MV-4-11 (cell line): ENCODE results near the gene ZSWIM3.

ENCODE experiments used
- DNase-seq: peaks from one replicate; lab custom pipeline; 2025; lab: John Stamatoyannopoulos, UW

The ZSWIM3 gene

GRCh38 chr20:45909336-45909808, 52.0 kb downstream of the ZSWIM3 start:
- no peak for DNase-seq

GRCh38 chr20:45909817-45910669, 52.6 kb downstream of the ZSWIM3 start:
- DNase-seq: no peak

GRCh38 chr20:45910670-45911485, 53.5 kb downstream of the ZSWIM3 start:
- peak; percentile 100 for DNase-seq

- DNase-seq: no peak
Measured at GRCh38 chr20:45911486-45912343, 54.3 kb downstream of the ZSWIM3 start, which contains the start of gene PLTP. Gene PLTP (minus strand): TSS chr20:45912155. CDS start chr20:45911452, 703 bp downstream.

GRCh38 chr20:45912344-45912682, 54.9 kb downstream of the ZSWIM3 start:
- DNase-seq: no peak

GRCh38 chr20:45913116-45913515, 55.7 kb downstream of the ZSWIM3 start:
- peak; percentile 58 for DNase-seq

GRCh38 chr20:45917790-45918141, 60.4 kb downstream of the ZSWIM3 start:
- no peak for DNase-seq

- peak; percentile 81 for DNase-seq
Measured at GRCh38 chr20:45918182-45918737, 60.8 kb downstream of the ZSWIM3 start.

GRCh38 chr20:45918779-45919537, 61.5 kb downstream of the ZSWIM3 start:
- DNase-seq: no peak

GRCh38 chr20:45919542-45920399, 62.4 kb downstream of the ZSWIM3 start:
- DNase-seq: no peak

GRCh38 chr20:45920462-45921336, 63.3 kb downstream of the ZSWIM3 start:
- peak; percentile 82 for DNase-seq

GRCh38 chr20:45921337-45922189, 64.1 kb downstream of the ZSWIM3 start:
- DNase-seq: no peak

GRCh38 chr20:45924391-45925261, 67.2 kb downstream of the ZSWIM3 start:
- no peak for DNase-seq

GRCh38 chr20:45925821-45926506, 68.5 kb downstream of the ZSWIM3 start:
- no peak for DNase-seq

GRCh38 chr20:45926731-45927070, 69.3 kb downstream of the ZSWIM3 start:
- no peak for DNase-seq

GRCh38 chr20:45927071-45927878, 69.9 kb downstream of the ZSWIM3 start:
- DNase-seq: no peak
